NCI-H1417 (cell line): ENCODE results near the gene VCAN.
A peak's percentile ranks its signal among the peaks of the same experiment; 100 is the strongest.

Experiments used
- DNase-seq, 3 experiments: peaks; one replicate each; lab custom pipeline; 2025; lab: John Stamatoyannopoulos, UW

Gene VCAN

DNA sequence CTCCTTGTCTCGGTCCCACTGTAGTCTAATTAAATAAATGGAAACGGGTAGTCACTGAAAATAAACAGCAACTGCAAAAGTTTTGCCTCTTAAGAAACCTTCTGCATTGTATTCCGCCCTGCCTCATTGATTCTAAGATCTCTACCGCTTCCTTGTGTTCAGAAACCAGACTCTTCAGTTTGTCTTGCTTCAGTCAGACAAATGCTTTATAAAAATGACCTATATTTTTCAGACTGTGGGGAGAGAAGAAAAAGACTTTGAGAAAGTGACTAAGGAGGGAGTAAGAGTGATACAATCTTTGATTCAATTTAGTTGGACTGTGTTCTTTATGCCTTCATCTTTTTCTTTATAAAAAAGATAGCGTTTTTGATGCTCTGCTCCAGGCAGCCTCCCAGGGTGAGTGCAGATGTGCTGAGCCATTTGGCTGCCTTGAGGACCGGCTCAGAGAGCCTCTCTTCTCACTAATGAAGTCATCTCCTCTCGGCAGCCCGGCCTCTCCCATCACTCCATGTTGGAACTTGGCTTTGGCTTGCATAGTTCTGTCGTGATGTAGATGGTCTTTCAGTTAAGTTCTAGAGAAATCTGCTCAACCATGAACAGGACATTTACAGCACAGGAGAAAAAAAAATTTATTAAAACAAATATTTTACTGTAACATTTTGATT lies 4.0 kb upstream of the VCAN start:
- no peak for DNase-seq

GRCh38 chr5:83469075-83469474 lies 2.5 kb upstream of the VCAN start:
- no peak for DNase-seq

DNA sequence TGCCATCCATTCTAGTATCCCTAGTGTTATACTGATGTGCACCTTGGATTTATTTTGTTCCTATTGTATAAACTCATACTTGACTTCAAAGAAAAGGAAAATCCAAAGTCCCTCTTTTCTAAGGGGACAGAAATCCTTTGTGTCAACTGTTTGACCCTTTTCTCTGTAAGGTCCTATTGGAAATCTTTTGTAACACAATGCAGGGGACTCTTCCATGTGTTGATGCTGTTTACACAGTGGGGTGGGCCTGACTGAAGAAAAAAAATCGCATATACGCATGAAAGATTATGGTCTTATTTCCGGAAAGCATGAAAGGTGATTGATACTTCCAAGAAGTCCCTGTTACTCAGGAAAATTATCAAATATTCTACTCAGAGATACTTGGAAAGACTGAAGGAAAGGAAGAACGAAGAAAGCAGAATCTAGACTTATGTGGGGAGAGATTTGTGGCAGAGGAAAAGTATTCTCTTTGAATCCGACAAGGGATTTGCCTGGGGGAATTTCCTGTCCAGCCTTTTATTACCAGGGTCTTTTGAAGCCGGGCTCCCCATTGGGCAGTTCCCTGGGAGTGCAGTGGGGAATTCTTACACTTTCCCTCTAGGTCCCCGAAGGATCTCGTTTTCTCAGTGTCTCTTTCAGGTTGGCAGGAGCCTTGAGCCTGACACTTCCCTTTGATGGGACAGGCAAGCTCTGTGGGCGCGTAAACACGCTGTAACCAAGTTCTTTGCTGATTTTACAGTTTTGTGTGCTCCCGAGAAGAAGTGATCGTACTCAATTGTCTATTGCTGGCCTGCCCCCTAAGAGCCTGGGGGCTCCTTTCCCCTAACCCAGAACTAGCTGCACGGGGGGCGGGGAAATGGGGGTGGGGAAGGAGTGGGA lies 779 bp upstream of the VCAN start:
- DNase-seq, result peak in 1 of 3 experiments; percentile 26

GRCh38 chr5:83472213-83472507 lies 616 bp downstream of the VCAN start:
- peak in 2 of 3 experiments; percentile 24 to 62 for DNase-seq

GRCh38 chr5:83472508-83473345 lies 1.2 kb downstream of the VCAN start:
- peak; percentile 8 to 83 (median 77) for DNase-seq

DNA sequence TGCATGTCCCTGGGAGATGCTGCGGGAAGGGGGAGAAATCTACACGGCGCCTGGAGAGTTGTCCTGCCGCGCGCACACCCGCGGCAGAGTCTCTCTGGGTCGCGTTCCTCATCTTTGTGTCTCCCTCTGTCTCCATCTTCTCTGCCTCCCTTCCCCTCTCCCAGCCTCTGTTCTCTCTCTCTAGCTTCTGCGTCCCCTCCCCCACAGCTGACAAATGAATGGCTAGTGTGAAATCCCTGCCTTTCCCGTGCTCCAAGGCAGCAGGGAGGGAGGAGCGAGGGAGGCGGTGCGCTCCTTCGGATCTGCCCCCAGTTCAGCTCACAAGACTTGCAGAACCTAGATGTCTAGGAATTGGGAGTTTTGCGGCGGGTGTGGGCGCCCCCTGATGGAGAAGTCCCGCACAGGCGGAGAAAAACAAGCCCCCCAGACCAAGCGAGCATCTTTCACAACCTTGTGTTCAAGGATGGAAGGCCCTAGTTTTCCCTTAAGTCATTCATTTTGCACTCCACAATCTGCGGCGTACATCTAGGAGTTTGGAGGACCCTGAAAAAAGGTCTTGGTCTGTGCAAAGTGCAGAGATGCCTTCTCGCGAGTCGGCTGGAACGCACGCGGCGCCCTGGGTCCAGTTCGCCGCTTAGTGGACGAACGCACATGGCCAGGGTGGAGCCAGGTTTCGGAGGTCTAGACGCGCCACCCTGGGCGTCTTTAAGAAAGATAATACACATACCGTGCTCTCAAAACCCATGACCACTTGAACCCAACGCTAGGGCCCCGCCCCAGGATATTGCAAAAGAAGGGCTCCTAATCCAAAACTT lies 2.0 kb downstream of the VCAN start:
- DNase-seq, result peak; percentile 82 to 94 (median 83)

GRCh38 chr5:83474161-83474796 lies 2.7 kb downstream of the VCAN start:
- peak; percentile 59 to 93 (median 88) for DNase-seq

DNA sequence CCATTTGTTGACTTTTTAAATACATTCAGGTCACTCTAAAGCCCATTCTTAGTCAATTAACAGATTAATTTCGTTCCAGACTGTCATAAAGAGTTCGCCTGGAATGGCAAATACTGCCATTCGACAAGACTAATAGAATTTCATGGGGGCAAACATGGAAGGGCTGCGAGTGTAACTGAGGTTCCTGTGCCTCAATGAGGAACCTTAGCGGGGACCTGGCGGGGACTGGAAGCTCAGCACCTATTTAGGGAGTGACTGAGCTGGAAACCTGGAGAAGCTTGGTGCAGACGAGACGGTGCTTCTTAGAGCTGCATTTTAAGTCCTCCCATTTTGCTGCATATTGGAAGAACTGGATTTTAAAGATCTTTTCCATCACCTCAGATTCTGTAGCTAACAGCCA lies 3.4 kb downstream of the VCAN start:
- DNase-seq, result peak in 2 of 3 experiments; percentile 30 to 63

GRCh38 chr5:83475391-83475863 lies 3.9 kb downstream of the VCAN start:
- DNase-seq, result peak in 1 of 3 experiments; percentile 54

GRCh38 chr5:83475935-83476814 lies 4.6 kb downstream of the VCAN start:
- DNase-seq, result no peak

- DNase-seq, result no peak
Observed at GRCh38 chr5:83482961-83483360, 11.4 kb downstream of the VCAN start.

GRCh38 chr5:83484294-83484693 lies 12.8 kb downstream of the VCAN start:
- no peak for DNase-seq

DNA sequence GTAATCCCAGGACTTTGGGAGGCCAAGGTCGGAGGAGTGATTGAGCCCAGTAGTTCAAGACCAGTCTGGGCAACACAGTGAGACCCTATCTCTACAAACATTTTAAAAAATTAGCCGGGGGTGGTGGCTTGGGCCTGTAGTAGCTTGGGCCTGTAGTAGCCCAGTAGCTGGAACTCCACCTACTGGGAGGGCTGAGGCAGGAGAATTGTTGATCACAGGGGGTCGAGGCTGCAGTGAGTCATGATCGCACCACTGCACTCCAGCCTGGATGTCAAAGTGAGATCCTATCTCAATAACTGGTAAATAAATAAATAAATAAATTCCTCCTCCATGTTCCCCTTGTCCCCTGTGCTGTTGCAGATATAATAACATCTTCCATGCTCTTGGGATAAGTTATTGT lies 14.3 kb downstream of the VCAN start:
- DNase-seq, result no peak

GRCh38 chr5:83487155-83487554 lies 15.6 kb downstream of the VCAN start:
- no peak for DNase-seq

GRCh38 chr5:83488271-83488670 lies 16.7 kb downstream of the VCAN start:
- no peak for DNase-seq

DNA sequence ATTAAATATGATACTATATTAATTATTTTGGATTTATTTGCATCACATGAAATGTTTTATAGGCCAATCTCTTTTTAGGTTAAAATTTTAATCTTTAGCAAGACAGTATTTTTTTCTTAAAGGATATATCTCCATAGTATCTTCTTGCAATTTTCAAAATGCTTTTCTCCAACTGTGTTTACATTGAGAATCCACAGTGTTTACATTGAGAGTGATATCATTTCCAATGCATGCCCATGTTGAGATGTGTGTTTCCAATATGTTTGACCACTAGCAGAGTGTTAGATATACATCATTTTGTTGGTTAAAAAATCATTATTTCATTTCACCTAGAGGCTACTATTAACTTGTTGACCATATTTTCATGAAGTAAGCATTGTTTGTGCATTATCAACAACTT lies 17.3 kb downstream of the VCAN start:
- DNase-seq, result no peak

DNA sequence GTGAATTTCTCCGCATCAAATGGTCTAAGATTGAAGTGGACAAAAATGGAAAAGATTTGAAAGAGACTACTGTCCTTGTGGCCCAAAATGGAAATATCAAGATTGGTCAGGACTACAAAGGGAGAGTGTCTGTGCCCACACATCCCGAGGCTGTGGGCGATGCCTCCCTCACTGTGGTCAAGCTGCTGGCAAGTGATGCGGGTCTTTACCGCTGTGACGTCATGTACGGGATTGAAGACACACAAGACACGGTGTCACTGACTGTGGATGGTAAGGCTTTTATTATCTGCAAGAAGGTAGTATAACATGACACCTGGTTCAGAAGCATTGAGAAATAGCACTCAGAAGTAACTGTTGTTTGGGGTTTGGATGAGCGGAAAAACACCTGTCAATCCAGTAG lies 18.7 kb downstream of the VCAN start:
- no peak for DNase-seq

GRCh38 chr5:83492331-83492730 lies 20.8 kb downstream of the VCAN start:
- DNase-seq, result no peak

- no peak for DNase-seq
Observed at GRCh38 chr5:83493644-83494043, 22.1 kb downstream of the VCAN start.

GRCh38 chr5:83494087-83494620 lies 22.6 kb downstream of the VCAN start:
- no peak for DNase-seq
